Mucosa of stomach (tissue), 1 donor: Measurements from ENCODE around the gene CRACR2B.
A peak's percentile ranks its signal among the peaks of the same experiment; 100 is the strongest.

Experiments used
- H3K27me3 ChIP-seq: one replicate; pipeline ENCODE4 v1.7.0; 2013; ENCODE audit warnings: mild to moderate bottlenecking, low read length; ENCODE audit not compliant: control insufficient read depth, insufficient read depth
- H3K36me3 ChIP-seq: one replicate; pipeline ENCODE4 v1.7.0; 2013; ENCODE audit warnings: low read length; ENCODE audit not compliant: control insufficient read depth, insufficient read depth
- H3K4me1 ChIP-seq: one replicate; pipeline ENCODE4 v1.7.0; 2013; ENCODE audit warnings: mild to moderate bottlenecking, low read length; ENCODE audit not compliant: control insufficient read depth, insufficient read depth
- H3K4me3 ChIP-seq: one replicate; pipeline ENCODE4 v1.7.0; 2013; ENCODE audit warnings: low read length
- H3K9ac ChIP-seq: one replicate; pipeline ENCODE4 v1.7.0; 2013; ENCODE audit warnings: mild to moderate bottlenecking, low read length, moderate library complexity
- H3K9me3 ChIP-seq: one replicate; pipeline ENCODE4 v1.7.0; 2013; ENCODE audit warnings: mild to moderate bottlenecking, low read length, moderate library complexity; ENCODE audit not compliant: control insufficient read depth
- donor health status: Pancreatic carcinoma.

CRACR2B gene

GRCh38 chr11:836274-836673 lies 8.6 kb downstream of the CRACR2B start:
- H3K9ac ChIP-seq, result no peak overlapping the region
- no peaks in the 10 kb centered on the region for H3K9me3 ChIP-seq
- H3K4me1 ChIP-seq, result peaks cover 66% of the 10 kb centered on the region
- peaks cover 34% of the 10 kb centered on the region for H3K36me3 ChIP-seq
- H3K4me3 ChIP-seq, result no peak overlapping the region
- peaks cover under 1% of the 10 kb centered on the region for H3K27me3 ChIP-seq

- Histone ChIP-seq H3K9me3 (no peaks in the 10 kb centered on the region), H3K4me3 (no peak overlapping the region), H3K4me1 (peaks cover 64% of the 10 kb centered on the region), H3K9ac (no peak overlapping the region), H3K27me3 (no peaks in the 10 kb centered on the region), H3K36me3 (peaks cover 34% of the 10 kb centered on the region)
These were observed 9.0 kb downstream of the CRACR2B start for GRCh38 chr11:836700-837099.

GRCh38 chr11:837189-837989 lies 9.7 kb downstream of the CRACR2B start:
- peak overlapping the region; percentile 28 for H3K9ac ChIP-seq
- H3K9me3 ChIP-seq, result no peaks in the 10 kb centered on the region
- H3K36me3 ChIP-seq, result peaks cover 34% of the 10 kb centered on the region
- no peak overlapping the region for H3K4me3 ChIP-seq
- H3K27me3 ChIP-seq, result no peaks in the 10 kb centered on the region
- peaks cover 57% of the 10 kb centered on the region for H3K4me1 ChIP-seq

- H3K4me3 ChIP-seq, result no peak overlapping the region
- no peaks in the 10 kb centered on the region for H3K9me3 ChIP-seq
- H3K27me3 ChIP-seq, result no peaks in the 10 kb centered on the region
- H3K9ac ChIP-seq, result no peak overlapping the region
- peaks cover 57% of the 10 kb centered on the region for H3K4me1 ChIP-seq
- H3K36me3 ChIP-seq, result peaks cover 34% of the 10 kb centered on the region
These were observed 10.2 kb downstream of the CRACR2B start for GRCh38 chr11:837990-838307.

GRCh38 chr11:838441-839279 lies 10.9 kb downstream of the CRACR2B start:
- peaks cover 4% of the 10 kb centered on the region for H3K27me3 ChIP-seq
- H3K4me1 ChIP-seq, result peaks cover 63% of the 10 kb centered on the region
- H3K36me3 ChIP-seq, result peaks cover 34% of the 10 kb centered on the region
- H3K4me3 ChIP-seq, result no peak overlapping the region
- no peak overlapping the region for H3K9ac ChIP-seq
- no peaks in the 10 kb centered on the region for H3K9me3 ChIP-seq

- Histone ChIP-seq H3K4me3 (no peak overlapping the region), H3K36me3 (peaks cover 34% of the 10 kb centered on the region), H3K27me3 (peaks cover 4% of the 10 kb centered on the region), H3K9me3 (no peaks in the 10 kb centered on the region), H3K9ac (no peak overlapping the region), H3K4me1 (peaks cover 63% of the 10 kb centered on the region)
These were observed 11.5 kb downstream of the CRACR2B start for GRCh38 chr11:839280-839623.

- H3K9ac ChIP-seq, result peak overlapping the region; percentile 32
These were observed 12.3 kb downstream of the CRACR2B start for GRCh38 chr11:839875-840617.

GRCh38 chr11:841981-842369 lies 14.3 kb downstream of the CRACR2B start:
- Histone ChIP-seq H3K36me3 (peaks cover 29% of the 10 kb centered on the region), H3K4me3 (peak overlapping the region; percentile 92), H3K9me3 (no peaks in the 10 kb centered on the region), H3K9ac (peak overlapping the region; percentile 84), H3K27me3 (peaks cover 10% of the 10 kb centered on the region), H3K4me1 (peaks cover 65% of the 10 kb centered on the region)

More at GRCh38 chr11:839875-840617, 12.3 kb downstream of the CRACR2B start:
- no peaks in the 10 kb centered on the region for H3K9me3 ChIP-seq
- H3K4me1 ChIP-seq, result peaks cover 64% of the 10 kb centered on the region
- H3K27me3 ChIP-seq, result peaks cover 4% of the 10 kb centered on the region
- H3K4me3 ChIP-seq, result no peak overlapping the region
- peaks cover 34% of the 10 kb centered on the region for H3K36me3 ChIP-seq

- Histone ChIP-seq H3K9me3 (no peaks in the 10 kb centered on the region), H3K9ac (peak within 1 kb of the TSS; percentile 84), H3K36me3 (peaks cover 24% of the 10 kb centered on the region), H3K4me1 (peaks cover 60% of the 10 kb centered on the region), H3K4me3 (peak within 1 kb of the TSS; percentile 92), H3K27me3 (peaks cover 10% of the 10 kb centered on the region)
These were observed 14.8 kb downstream of the CRACR2B start, which contains the start of the genes POLR2L and TSPAN4 for GRCh38 chr11:842370-843002. TSS of gene POLR2L (minus strand) at chr11:842529. CDS start at chr11:842508, 21 bp downstream. TSS of gene TSPAN4 (plus strand) at chr11:842852. CDS start at chr11:850305, 7,453 bp downstream.

- Histone ChIP-seq H3K36me3 (peaks cover 18% of the 10 kb centered on the region), H3K9ac (peak overlapping the region; percentile 84), H3K4me3 (no peak overlapping the region), H3K4me1 (peaks cover 55% of the 10 kb centered on the region), H3K27me3 (peaks cover 14% of the 10 kb centered on the region), H3K9me3 (no peaks in the 10 kb centered on the region)
These were observed 15.5 kb downstream of the CRACR2B start for GRCh38 chr11:843086-843734.
